NT2/D1 (cell line): ENCODE data around the gene DESI2.
"Not testable (repeated sequence)": the region's sequence is repeated elsewhere in the genome, so short reads cannot be mapped to it uniquely, and the experiment has no call there.

Source experiments
- DNase-seq: peaks from one replicate; pipeline ENCODE4 v3.0.0-alpha.2; 2011; ENCODE audit warnings: low read depth, low spot score
- H3K27me3 ChIP-seq: 2 replicates; pipeline ENCODE4 v1.6.0; 2011; ENCODE audit warnings: mild to moderate bottlenecking; ENCODE audit not compliant: insufficient read length, insufficient read depth
- H3K36me3 ChIP-seq: 2 replicates; pipeline ENCODE4 v1.6.1; 2011; ENCODE audit warnings: mild to moderate bottlenecking, low read length, mixed read lengths; ENCODE audit not compliant: insufficient read depth, insufficient read length
- H3K4me1 ChIP-seq: 2 replicates; pipeline ENCODE4 v1.5.1; 2011; ENCODE audit not compliant: insufficient read depth, insufficient read length
- H3K4me3 ChIP-seq: 2 replicates; pipeline ENCODE4 v1.5.1; 2011; ENCODE audit warnings: low read depth; ENCODE audit not compliant: insufficient read length
- H3K9ac ChIP-seq: 2 replicates; pipeline ENCODE4 v1.6.0; 2011; ENCODE audit warnings: low read depth; ENCODE audit not compliant: insufficient read length
- H3K9me3 ChIP-seq: 2 replicates; pipeline ENCODE4 v1.5.1; 2011; ENCODE audit warnings: mild to moderate bottlenecking, low read length; ENCODE audit not compliant: insufficient read depth
- SUZ12 ChIP-seq: IDR thresholded peaks from 2 replicates; pipeline ENCODE4 v1.6.1; 2011; ENCODE audit not compliant: insufficient read length, insufficient read depth; ENCODE audit errors: extremely low read depth
- YY1 ChIP-seq: IDR thresholded peaks from 2 replicates; pipeline ENCODE4 v1.6.1; 2011; ENCODE audit not compliant: insufficient read length, insufficient read depth
- ZNF274 ChIP-seq: IDR thresholded peaks from 2 replicates; pipeline ENCODE4 v1.6.1; 2011; ENCODE audit warnings: mild to moderate bottlenecking, low read depth, low read length

Gene DESI2

GRCh38 chr1:244678697-244679096, 25.8 kb downstream of the DESI2 start:
- Histone ChIP-seq H3K9me3 (no peaks in the 10 kb centered on the region), H3K36me3 (peaks cover 9% of the 10 kb centered on the region), H3K9ac (no peak overlapping the region), H3K4me1 (no peaks in the 10 kb centered on the region), H3K4me3 (no peak overlapping the region), H3K27me3 (no peaks in the 10 kb centered on the region)
- TF ChIP-seq SUZ12 (no peak), YY1 (no peak), ZNF274 (no peak)
- DNase-seq, result no peak

GRCh38 chr1:244680667-244681066, 27.7 kb downstream of the DESI2 start:
- DNase-seq, result no peak
- TF ChIP-seq YY1, result no peak
- TF ChIP-seq SUZ12, result no peak
- no peak for TF ChIP-seq ZNF274
- peaks cover 9% of the 10 kb centered on the region for H3K36me3 ChIP-seq
- H3K9me3 ChIP-seq, result no peaks in the 10 kb centered on the region
- no peak overlapping the region for H3K4me3 ChIP-seq
- H3K9ac ChIP-seq, result no peak overlapping the region
- no peaks in the 10 kb centered on the region for H3K4me1 ChIP-seq
- no peaks in the 10 kb centered on the region for H3K27me3 ChIP-seq

GRCh38 chr1:244682087-244682486, 29.2 kb downstream of the DESI2 start:
- not testable (repeated sequence) for H3K4me1 ChIP-seq, H3K9me3 ChIP-seq, H3K9ac ChIP-seq, H3K27me3 ChIP-seq, DNase-seq, H3K4me3 ChIP-seq
- peaks cover 22% of the 10 kb centered on the region for H3K36me3 ChIP-seq

GRCh38 chr1:244695937-244696336, 43.0 kb downstream of the DESI2 start:
- no peak for TF ChIP-seq YY1
- TF ChIP-seq SUZ12, result no peak
- no peak for TF ChIP-seq ZNF274
- DNase-seq, result no peak
- Histone ChIP-seq H3K4me3 (no peak overlapping the region), H3K36me3 (peaks cover 78% of the 10 kb centered on the region), H3K4me1 (no peaks in the 10 kb centered on the region), H3K27me3 (no peaks in the 10 kb centered on the region), H3K9me3 (no peaks in the 10 kb centered on the region), H3K9ac (no peak overlapping the region)

- H3K4me3 ChIP-seq, result no peak overlapping the region
- no peaks in the 10 kb centered on the region for H3K4me1 ChIP-seq
- H3K9me3 ChIP-seq, result no peaks in the 10 kb centered on the region
- TF ChIP-seq SUZ12 (no peak), ZNF274 (no peak), YY1 (no peak)
- H3K9ac ChIP-seq, result no peak overlapping the region
- peaks cover 66% of the 10 kb centered on the region for H3K36me3 ChIP-seq
- DNase-seq, result no peak
- H3K27me3 ChIP-seq, result no peaks in the 10 kb centered on the region
Observed at GRCh38 chr1:244699741-244700140, 46.8 kb downstream of the DESI2 start.

GRCh38 chr1:244700808-244701207, 47.9 kb downstream of the DESI2 start:
- H3K4me3 ChIP-seq, result no peak overlapping the region
- no peaks in the 10 kb centered on the region for H3K27me3 ChIP-seq
- TF ChIP-seq YY1 (no peak), ZNF274 (no peak), SUZ12 (no peak)
- H3K4me1 ChIP-seq, result no peaks in the 10 kb centered on the region
- no peak for DNase-seq
- no peaks in the 10 kb centered on the region for H3K9me3 ChIP-seq
- no peak overlapping the region for H3K9ac ChIP-seq
- H3K36me3 ChIP-seq, result peaks cover 68% of the 10 kb centered on the region

GRCh38 chr1:244702620-244703019, 49.7 kb downstream of the DESI2 start:
- H3K4me3 ChIP-seq, result no peak overlapping the region
- no peak overlapping the region for H3K9ac ChIP-seq
- H3K9me3 ChIP-seq, result no peaks in the 10 kb centered on the region
- H3K27me3 ChIP-seq, result no peaks in the 10 kb centered on the region
- DNase-seq, result no peak
- H3K36me3 ChIP-seq, result peaks cover 70% of the 10 kb centered on the region
- TF ChIP-seq SUZ12 (no peak), ZNF274 (no peak), YY1 (no peak)
- H3K4me1 ChIP-seq, result no peaks in the 10 kb centered on the region

GRCh38 chr1:244704107-244704506, 51.2 kb downstream of the DESI2 start:
- H3K27me3 ChIP-seq, result no peaks in the 10 kb centered on the region
- H3K9me3 ChIP-seq, result no peaks in the 10 kb centered on the region
- peaks cover 57% of the 10 kb centered on the region for H3K36me3 ChIP-seq
- DNase-seq, result no peak
- no peak overlapping the region for H3K9ac ChIP-seq
- H3K4me3 ChIP-seq, result no peak overlapping the region
- no peaks in the 10 kb centered on the region for H3K4me1 ChIP-seq
- TF ChIP-seq ZNF274 (no peak), SUZ12 (no peak), YY1 (no peak)
